CD4-positive, alpha-beta T cell treated with Interleukin-10 for 1 hour (primary cell): ENCODE measurements around the gene JUND.

Experiments
- DNase-seq: peaks from one replicate; pipeline ENCODE4 v3.0.0-alpha.2; 2020

The JUND gene

GRCh38 chr19:18266771-18267686 lies 14.4 kb downstream of the JUND start:
- DNase-seq: no peak

GRCh38 chr19:18265582-18265981 lies 15.8 kb downstream of the JUND start:
- DNase-seq: no peak

GRCh38 chr19:18264971-18265540 lies 16.4 kb downstream of the JUND start:
- DNase-seq: no peak

GRCh38 chr19:18264137-18264854 lies 17.1 kb downstream of the JUND start:
- no peak for DNase-seq

- DNase-seq: no peak
These were observed 17.9 kb downstream of the JUND start for GRCh38 chr19:18263324-18264136.

- DNase-seq: no peak
These were observed 18.5 kb downstream of the JUND start for GRCh38 chr19:18262917-18263316.

- no peak for DNase-seq
These were observed 19.3 kb downstream of the JUND start for GRCh38 chr19:18262144-18262543.

GRCh38 chr19:18261474-18261873 lies 19.9 kb downstream of the JUND start:
- DNase-seq: no peak

GRCh38 chr19:18259893-18260292 lies 21.5 kb downstream of the JUND start:
- no peak for DNase-seq

- DNase-seq: no peak
These were observed 23.6 kb downstream of the JUND start for GRCh38 chr19:18257503-18258470.

- DNase-seq: no peak
These were observed 26.6 kb downstream of the JUND start for GRCh38 chr19:18254546-18255503.

GRCh38 chr19:18253716-18254115 lies 27.7 kb downstream of the JUND start:
- DNase-seq: no peak

GRCh38 chr19:18253130-18253529 lies 28.3 kb downstream of the JUND start:
- no peak for DNase-seq

- DNase-seq: no peak
These were observed 29.1 kb downstream of the JUND start for GRCh38 chr19:18252370-18252717.

GRCh38 chr19:18251587-18252369 lies 29.6 kb downstream of the JUND start:
- DNase-seq: peak; percentile 84

GRCh38 chr19:18249834-18250233 lies 31.6 kb downstream of the JUND start:
- no peak for DNase-seq

GRCh38 chr19:18245297-18245696 lies 36.1 kb downstream of the JUND start:
- DNase-seq: no peak

GRCh38 chr19:18239303-18239702 lies 42.1 kb downstream of the JUND start:
- DNase-seq: no peak

GRCh38 chr19:18234194-18234593 lies 47.2 kb downstream of the JUND start:
- no peak for DNase-seq
